ENCODE results near the gene PSMB8.

The PSMB8 gene

GRCh38 chr6:32818867-32819266 is 25.0 kb downstream of the PSMB8 start:
- CTCF ChIA-PET = interaction anchor here (1.7 kb wide), 1 partner anchor 19 kb away, joined by 3 read pairs; no protein-coding TSS in a partner anchor

GRCh38 chr6:32816746-32817204 is 27.1 kb downstream of the PSMB8 start, which contains the start of gene HLA-DOB:
Gene HLA-DOB, minus strand, starts transcription at chr6:32817002. Its CDS starts 51 bp downstream, at chr6:32816951.
- H3K4me1 ChIP-seq (ENCODE audit: control extremely low read depth in 1 of 4, control insufficient read depth in 4 of 4, insufficient read depth in 4 of 4, low read length in 3 of 4) = peaks cover 6 to 47% (median 14%) of the 10 kb centered on the region in 4 experiments
- H3K36me3 ChIP-seq (ENCODE audit: control insufficient read depth in 4 of 4, insufficient read depth in 4 of 4, low read length in 3 of 4) = no peaks in the 10 kb centered on the region
- peak; percentile 22 to 65 (median 56) for DNase-seq
- WGBS (ENCODE audit: insufficient coverage) = 100% methylated on average over 2 of the region's 3 CpGs
- no peaks in the 10 kb centered on the region for H3K9me3 ChIP-seq (ENCODE audit: control extremely low read depth in 1 of 5, control insufficient read depth in 4 of 5, insufficient read depth in 2 of 5, low read depth in 1 of 5, low read length in 4 of 5)
- H3K27me3 ChIP-seq (replicated peaks in 2 of 5; ENCODE audit: control insufficient read depth in 4 of 5, insufficient read depth in 5 of 5, low read length in 4 of 5) = no peaks in the 10 kb centered on the region
- H3K27ac ChIP-seq (ENCODE audit: insufficient read depth in 1 of 2, low read depth in 1 of 2, low read length in 2 of 2, poor library complexity in 1 of 2, severe bottlenecking in 2 of 2) = no peak within 1 kb of the TSS
- POLR2A ChIA-PET = no interaction called here
- CTCF ChIA-PET = no interaction called here
- no peak within 1 kb of the TSS for H3K4me3 ChIP-seq (ENCODE audit: control insufficient read depth in 1 of 7, extremely low read depth in 1 of 7, insufficient read depth in 4 of 7, low read depth in 2 of 7, low read length in 6 of 7)

More at GRCh38 chr6:32818867-32819266, 25.0 kb downstream of the PSMB8 start:
- H3K27ac ChIP-seq (ENCODE audit: insufficient read depth in 1 of 2, low read depth in 1 of 2, low read length in 2 of 2, poor library complexity in 1 of 2, severe bottlenecking in 2 of 2) = no peak overlapping the region
- H3K27me3 ChIP-seq (replicated peaks in 2 of 5; ENCODE audit: control insufficient read depth in 4 of 5, insufficient read depth in 5 of 5, low read length in 4 of 5) = no peaks in the 10 kb centered on the region
- H3K4me3 ChIP-seq (ENCODE audit: control insufficient read depth in 1 of 7, extremely low read depth in 1 of 7, insufficient read depth in 4 of 7, low read depth in 2 of 7, low read length in 6 of 7) = no peak overlapping the region
- POLR2A ChIA-PET = no interaction called here
- no peaks in the 10 kb centered on the region for H3K9me3 ChIP-seq (ENCODE audit: control extremely low read depth in 1 of 5, control insufficient read depth in 4 of 5, insufficient read depth in 2 of 5, low read depth in 1 of 5, low read length in 4 of 5)
- DNase-seq = no peak
- H3K36me3 ChIP-seq (ENCODE audit: control insufficient read depth in 4 of 4, insufficient read depth in 4 of 4, low read length in 3 of 4) = no peaks in the 10 kb centered on the region
- peaks cover 6 to 50% (median 15%) of the 10 kb centered on the region in 4 experiments for H3K4me1 ChIP-seq (ENCODE audit: control extremely low read depth in 1 of 4, control insufficient read depth in 4 of 4, insufficient read depth in 4 of 4, low read length in 3 of 4)
- WGBS (ENCODE audit: insufficient coverage) = 71% methylated on average over 1 of the region's 2 CpGs

- CTCF ChIA-PET = no interaction called here
- no peak overlapping the region for H3K4me3 ChIP-seq (ENCODE audit: control insufficient read depth in 1 of 7, extremely low read depth in 1 of 7, insufficient read depth in 4 of 7, low read depth in 2 of 7, low read length in 6 of 7)
- no peaks in the 10 kb centered on the region for H3K9me3 ChIP-seq (ENCODE audit: control extremely low read depth in 1 of 5, control insufficient read depth in 4 of 5, insufficient read depth in 2 of 5, low read depth in 1 of 5, low read length in 4 of 5)
- H3K4me1 ChIP-seq (ENCODE audit: control extremely low read depth in 1 of 4, control insufficient read depth in 4 of 4, insufficient read depth in 4 of 4, low read length in 3 of 4) = peaks cover 2 to 40% (median 8%) of the 10 kb centered on the region in 4 experiments
- POLR2A ChIA-PET = no interaction called here
- H3K27me3 ChIP-seq (replicated peaks in 2 of 5; ENCODE audit: control insufficient read depth in 4 of 5, insufficient read depth in 5 of 5, low read length in 4 of 5) = no peaks in the 10 kb centered on the region
- no peaks in the 10 kb centered on the region for H3K36me3 ChIP-seq (ENCODE audit: control insufficient read depth in 4 of 4, insufficient read depth in 4 of 4, low read length in 3 of 4)
- WGBS (ENCODE audit: insufficient coverage) = no CpG with 5 or more reads among the region's 2 CpGs
- peak in 2 of 3 donors; percentile 66 for DNase-seq
- H3K27ac ChIP-seq (ENCODE audit: insufficient read depth in 1 of 2, low read depth in 1 of 2, low read length in 2 of 2, poor library complexity in 1 of 2, severe bottlenecking in 2 of 2) = no peak overlapping the region
Measured at GRCh38 chr6:32815996-32816395, 27.9 kb downstream of the PSMB8 start.

- Histone ChIP-seq H3K9me3 (ENCODE audit: control extremely low read depth in 1 of 5, control insufficient read depth in 4 of 5, insufficient read depth in 2 of 5, low read depth in 1 of 5, low read length in 4 of 5) (no peaks in the 10 kb centered on the region), H3K36me3 (ENCODE audit: control insufficient read depth in 4 of 4, insufficient read depth in 4 of 4, low read length in 3 of 4) (no peaks in the 10 kb centered on the region), H3K4me3 (ENCODE audit: control insufficient read depth in 1 of 7, extremely low read depth in 1 of 7, insufficient read depth in 4 of 7, low read depth in 2 of 7, low read length in 6 of 7) (no peak overlapping the region), H3K27ac (ENCODE audit: insufficient read depth in 1 of 2, low read depth in 1 of 2, low read length in 2 of 2, poor library complexity in 1 of 2, severe bottlenecking in 2 of 2) (no peak overlapping the region), H3K27me3 (replicated peaks in 2 of 5; ENCODE audit: control insufficient read depth in 4 of 5, insufficient read depth in 5 of 5, low read length in 4 of 5) (no peaks in the 10 kb centered on the region), H3K4me1 (ENCODE audit: control extremely low read depth in 1 of 4, control insufficient read depth in 4 of 4, insufficient read depth in 4 of 4, low read length in 3 of 4) (peaks cover 0 to 31% (median 6%) of the 10 kb centered on the region in 4 experiments)
- ChIA-PET POLR2A (no interaction called here), CTCF (interaction anchor here (1.0 kb wide), 1 partner anchor 169 kb away, joined by 3 read pairs; no protein-coding TSS in a partner anchor)
- DNase-seq = no peak
- WGBS (ENCODE audit: insufficient coverage) = 94% methylated on average over 3 of the region's 5 CpGs
Measured at GRCh38 chr6:32815115-32815514, 28.7 kb downstream of the PSMB8 start.

- no peak for DNase-seq
- Histone ChIP-seq H3K9me3 (ENCODE audit: control extremely low read depth in 1 of 5, control insufficient read depth in 4 of 5, insufficient read depth in 2 of 5, low read depth in 1 of 5, low read length in 4 of 5) (no peaks in the 10 kb centered on the region), H3K27ac (ENCODE audit: insufficient read depth in 1 of 2, low read depth in 1 of 2, low read length in 2 of 2, poor library complexity in 1 of 2, severe bottlenecking in 2 of 2) (no peak overlapping the region), H3K4me1 (ENCODE audit: control extremely low read depth in 1 of 4, control insufficient read depth in 4 of 4, insufficient read depth in 4 of 4, low read length in 3 of 4) (peaks cover 0 to 21% (median 5%) of the 10 kb centered on the region in 4 experiments), H3K36me3 (ENCODE audit: control insufficient read depth in 4 of 4, insufficient read depth in 4 of 4, low read length in 3 of 4) (no peaks in the 10 kb centered on the region), H3K27me3 (replicated peaks in 2 of 5; ENCODE audit: control insufficient read depth in 4 of 5, insufficient read depth in 5 of 5, low read length in 4 of 5) (no peaks in the 10 kb centered on the region), H3K4me3 (ENCODE audit: control insufficient read depth in 1 of 7, extremely low read depth in 1 of 7, insufficient read depth in 4 of 7, low read depth in 2 of 7, low read length in 6 of 7) (no peak overlapping the region)
- WGBS (ENCODE audit: insufficient coverage) = 83% methylated on average over 1 of the region's 2 CpGs
- ChIA-PET POLR2A (no interaction called here), CTCF (interaction anchor here (1.0 to 1.5 kb wide), 2 partner anchors 119 to 170 kb away, joined by 3 read pairs; no protein-coding TSS in a partner anchor)
Measured at GRCh38 chr6:32814145-32814544, 29.7 kb downstream of the PSMB8 start.

- no peaks in the 10 kb centered on the region for H3K9me3 ChIP-seq (ENCODE audit: control extremely low read depth in 1 of 5, control insufficient read depth in 4 of 5, insufficient read depth in 2 of 5, low read depth in 1 of 5, low read length in 4 of 5)
- H3K4me1 ChIP-seq (ENCODE audit: control extremely low read depth in 1 of 4, control insufficient read depth in 4 of 4, insufficient read depth in 4 of 4, low read length in 3 of 4) = peaks cover 0 to 8% (median 4%) of the 10 kb centered on the region in 4 experiments
- DNase-seq = no peak
- ChIA-PET CTCF (interaction anchor here (0.7 to 2.0 kb wide), 4 partner anchors 9 to 395 kb away, joined by 3 to 7 read pairs (median 4); no protein-coding TSS in a partner anchor), POLR2A (no interaction called here)
- no peaks in the 10 kb centered on the region for H3K36me3 ChIP-seq (ENCODE audit: control insufficient read depth in 4 of 4, insufficient read depth in 4 of 4, low read length in 3 of 4)
- no peaks in the 10 kb centered on the region for H3K27me3 ChIP-seq (replicated peaks in 2 of 5; ENCODE audit: control insufficient read depth in 4 of 5, insufficient read depth in 5 of 5, low read length in 4 of 5)
- H3K27ac ChIP-seq (ENCODE audit: insufficient read depth in 1 of 2, low read depth in 1 of 2, low read length in 2 of 2, poor library complexity in 1 of 2, severe bottlenecking in 2 of 2) = no peak overlapping the region
- no peak overlapping the region for H3K4me3 ChIP-seq (ENCODE audit: control insufficient read depth in 1 of 7, extremely low read depth in 1 of 7, insufficient read depth in 4 of 7, low read depth in 2 of 7, low read length in 6 of 7)
- WGBS (ENCODE audit: insufficient coverage) = no CpG with 5 or more reads among the region's 1 CpG
Measured at GRCh38 chr6:32809171-32809570, 34.7 kb downstream of the PSMB8 start.

GRCh38 chr6:32807020-32807580 is 36.7 kb downstream of the PSMB8 start:
- peak in 2 of 3 donors; percentile 24 to 45 for DNase-seq
- Histone ChIP-seq H3K27me3 (replicated peaks in 2 of 5; ENCODE audit: control insufficient read depth in 4 of 5, insufficient read depth in 5 of 5, low read length in 4 of 5) (no peaks in the 10 kb centered on the region), H3K4me1 (ENCODE audit: control extremely low read depth in 1 of 4, control insufficient read depth in 4 of 4, insufficient read depth in 4 of 4, low read length in 3 of 4) (peaks cover 0 to 8% (median 6%) of the 10 kb centered on the region in 4 experiments), H3K9me3 (ENCODE audit: control extremely low read depth in 1 of 5, control insufficient read depth in 4 of 5, insufficient read depth in 2 of 5, low read depth in 1 of 5, low read length in 4 of 5) (no peaks in the 10 kb centered on the region), H3K27ac (ENCODE audit: insufficient read depth in 1 of 2, low read depth in 1 of 2, low read length in 2 of 2, poor library complexity in 1 of 2, severe bottlenecking in 2 of 2) (no peak overlapping the region), H3K36me3 (ENCODE audit: control insufficient read depth in 4 of 4, insufficient read depth in 4 of 4, low read length in 3 of 4) (no peaks in the 10 kb centered on the region), H3K4me3 (ENCODE audit: control insufficient read depth in 1 of 7, extremely low read depth in 1 of 7, insufficient read depth in 4 of 7, low read depth in 2 of 7, low read length in 6 of 7) (no peak overlapping the region)
- ChIA-PET POLR2A (interaction anchor here (0.6 kb wide), 1 partner anchor 47 kb away, joined by 3 read pairs; the partner anchor contains the start of gene PSMB9), CTCF (interaction anchor here (1.1 to 1.4 kb wide), 2 partner anchors 13 to 20 kb away, joined by 3 to 5 read pairs; no protein-coding TSS in a partner anchor)
- WGBS (ENCODE audit: insufficient coverage) = 94% methylated on average over 5 of the region's 5 CpGs
